Dermis microvascular lymphatic vessel endothelial cell (primary cell): ENCODE measurements around the gene CH25H. TPM values are rescaled to one million over a fixed set of nuclear protein-coding genes. Genes with fewer than 3 reads are reported as not detected.

Source experiments
- DNase-seq, 2 donors: peaks; one replicate each; pipeline versions ENCODE4 v3.0.0 to v3.0.0-alpha.2; 2010; ENCODE audit warnings: low read depth in 2 of 2
- total RNA-seq: library from RNA; depleted of rRNA; stranded (reverse); fragments of >200 nt; gene quantifications from 2 replicates; pipeline ENCODE4 v1.2.1, GENCODE V29; 2014

CH25H gene
- total RNA-seq, 1 donor from 2014 or later = 3.6 TPM

DNA sequence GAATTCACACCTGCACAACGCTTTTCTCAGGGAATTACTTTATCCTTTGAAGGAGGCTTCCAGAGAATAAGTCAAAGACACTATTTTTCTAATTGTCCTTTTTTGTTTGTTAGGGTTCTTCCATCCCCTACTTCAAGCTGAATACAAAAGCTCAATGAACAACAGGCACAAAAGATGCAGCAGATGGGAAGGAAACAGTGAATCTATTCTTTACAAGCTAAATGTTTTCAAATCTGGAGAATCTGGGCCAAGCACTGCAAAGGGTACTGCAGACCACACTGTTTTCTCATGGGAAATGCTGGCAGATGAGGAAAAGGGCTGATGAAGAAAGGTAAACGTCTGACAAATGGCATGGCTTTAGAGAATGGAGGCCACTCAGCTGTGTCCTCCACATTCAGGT lies 25.9 kb upstream of the CH25H start:
- no peak for DNase-seq

DNA sequence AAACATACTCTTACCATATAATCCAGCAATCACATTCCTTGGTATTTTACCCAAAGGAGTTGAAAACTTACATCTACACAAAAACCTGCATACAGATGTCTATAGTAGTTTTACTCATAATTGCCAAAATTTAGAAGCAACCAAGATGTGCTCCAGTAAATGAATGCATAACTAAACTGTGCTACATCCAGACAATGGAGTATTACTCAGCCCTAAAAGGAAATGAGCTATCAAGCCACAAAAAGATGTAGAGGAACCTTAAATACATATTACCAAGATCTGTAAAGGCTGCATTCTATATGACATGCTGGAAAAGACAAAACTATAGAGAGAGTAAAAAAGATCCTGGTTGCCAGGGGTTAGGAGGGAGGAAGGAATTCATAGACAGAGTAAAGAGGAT lies 21.8 kb upstream of the CH25H start:
- no peak for DNase-seq

DNA sequence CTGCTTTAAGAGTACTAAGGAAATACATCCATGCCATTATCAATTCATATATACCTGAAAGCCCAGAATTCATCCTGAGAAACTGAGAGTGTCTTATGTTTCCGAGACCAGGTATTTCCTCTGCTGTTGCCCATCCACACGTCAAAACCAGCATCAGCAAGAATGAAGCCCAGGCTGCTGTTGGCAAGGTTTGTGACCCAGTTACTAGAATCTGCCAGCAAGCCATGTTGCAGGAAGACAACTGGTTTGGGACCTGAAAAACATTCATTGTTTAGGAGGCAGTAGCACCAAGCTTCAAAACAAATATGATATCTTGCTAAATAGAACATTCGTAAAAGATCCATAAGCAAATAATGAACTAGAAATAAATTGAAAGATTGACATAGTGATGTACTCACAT lies 21.0 kb upstream of the CH25H start:
- DNase-seq = no peak

DNA sequence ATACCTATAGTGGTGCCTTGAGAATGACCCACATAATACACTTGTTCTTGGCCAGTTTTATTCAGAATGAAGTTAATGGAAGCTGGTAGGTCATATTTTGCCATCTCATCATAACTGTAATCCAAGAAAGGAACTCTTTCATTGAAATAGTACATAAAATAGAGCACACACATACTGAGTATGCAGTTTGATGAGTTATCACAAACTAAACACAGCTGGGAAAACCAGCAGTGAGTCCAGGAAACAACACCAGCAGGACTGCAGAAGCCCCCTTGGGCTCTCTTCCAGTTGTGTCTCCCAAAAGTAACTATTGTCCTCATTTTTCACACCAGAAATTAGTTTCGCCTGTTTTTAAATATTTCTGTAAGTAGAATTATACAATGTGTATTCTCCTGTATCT lies 19.8 kb upstream of the CH25H start:
- DNase-seq = no peak

DNA sequence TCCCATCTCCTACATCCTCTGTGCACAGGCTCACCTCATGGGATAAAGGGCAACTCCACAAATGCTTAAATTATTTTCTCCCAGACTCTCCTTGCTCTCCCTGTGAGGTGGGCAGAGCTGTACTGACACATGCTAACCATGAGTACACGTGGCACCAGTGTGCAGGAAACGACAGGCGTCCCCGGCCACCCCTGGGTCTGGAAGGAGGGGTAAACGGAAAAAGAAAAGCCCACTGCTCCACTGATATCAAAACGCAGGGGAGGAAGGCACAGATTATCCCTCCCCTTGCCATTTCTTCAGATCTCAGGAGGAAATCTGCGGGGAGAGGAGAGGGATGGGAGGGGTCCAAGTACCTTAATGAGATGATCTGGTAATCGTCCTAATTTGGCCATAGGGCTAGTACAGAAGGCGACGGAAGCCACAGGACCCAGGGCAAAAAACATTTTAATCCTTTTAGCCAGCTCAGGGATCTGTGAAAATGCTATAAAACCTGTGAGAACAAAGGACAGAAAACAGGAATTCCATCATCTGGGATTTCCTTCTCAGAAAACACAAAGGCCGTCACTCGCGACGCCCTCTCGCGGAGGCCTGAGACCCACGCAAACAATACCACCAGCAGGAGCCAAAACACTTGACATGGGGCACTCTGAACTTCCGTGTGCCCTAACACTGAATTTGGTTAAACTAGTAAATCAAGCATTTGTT lies 17.8 kb upstream of the CH25H start:
- peak; percentile 57 to 67 for DNase-seq

DNA sequence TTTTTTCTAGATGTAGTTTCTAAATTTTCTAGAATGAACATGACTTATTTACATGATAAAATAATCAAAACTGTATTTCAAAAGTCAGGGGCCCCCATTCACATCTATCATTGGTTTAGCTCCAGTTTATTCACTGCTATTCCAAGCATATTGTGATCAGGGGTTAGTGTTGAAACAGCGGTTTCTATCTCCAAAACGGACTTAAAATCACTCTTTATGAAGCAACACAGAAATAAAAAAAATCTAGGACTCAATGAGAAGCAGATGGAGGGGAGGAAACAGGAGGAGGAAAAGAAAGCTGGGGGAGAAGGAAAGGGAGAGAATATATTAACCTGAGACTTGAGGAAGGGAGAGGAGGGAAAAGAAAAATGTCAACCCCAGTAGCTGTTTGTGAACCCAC lies 14.8 kb upstream of the CH25H start:
- DNase-seq = no peak

DNA sequence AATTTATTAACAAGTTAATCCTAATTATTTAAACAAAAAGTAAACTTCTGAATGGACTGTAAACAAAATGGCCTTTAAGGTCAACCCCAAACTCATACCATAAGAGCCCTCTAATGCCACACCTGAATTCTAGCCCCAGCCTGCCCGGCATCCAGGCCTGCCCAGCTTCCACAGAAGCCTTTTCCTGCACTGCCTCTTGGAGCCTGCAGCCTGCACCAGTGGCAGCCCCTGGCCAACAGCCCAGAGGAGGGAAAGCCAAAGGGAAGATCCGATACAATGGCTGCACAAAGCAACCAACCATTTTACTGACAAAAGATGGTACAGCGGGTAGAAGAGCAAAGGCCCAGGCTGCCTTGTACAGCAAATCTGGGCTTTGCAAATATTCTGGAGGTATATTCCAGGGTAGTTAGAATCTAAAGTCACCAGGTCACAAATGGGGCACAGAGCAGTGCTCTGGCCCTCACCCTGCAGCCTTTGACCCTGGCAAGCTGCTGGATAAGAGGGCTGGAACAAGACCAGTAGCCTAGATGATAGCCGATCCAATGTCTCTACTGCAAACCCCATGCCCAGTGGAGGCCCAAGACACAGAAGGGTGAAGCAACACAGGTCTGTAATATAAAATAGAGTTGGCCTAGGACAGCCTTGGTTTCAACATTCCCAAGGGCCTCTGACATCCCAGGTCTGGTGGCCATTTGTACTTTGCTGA lies 12.5 kb upstream of the CH25H start:
- DNase-seq = no peak

DNA sequence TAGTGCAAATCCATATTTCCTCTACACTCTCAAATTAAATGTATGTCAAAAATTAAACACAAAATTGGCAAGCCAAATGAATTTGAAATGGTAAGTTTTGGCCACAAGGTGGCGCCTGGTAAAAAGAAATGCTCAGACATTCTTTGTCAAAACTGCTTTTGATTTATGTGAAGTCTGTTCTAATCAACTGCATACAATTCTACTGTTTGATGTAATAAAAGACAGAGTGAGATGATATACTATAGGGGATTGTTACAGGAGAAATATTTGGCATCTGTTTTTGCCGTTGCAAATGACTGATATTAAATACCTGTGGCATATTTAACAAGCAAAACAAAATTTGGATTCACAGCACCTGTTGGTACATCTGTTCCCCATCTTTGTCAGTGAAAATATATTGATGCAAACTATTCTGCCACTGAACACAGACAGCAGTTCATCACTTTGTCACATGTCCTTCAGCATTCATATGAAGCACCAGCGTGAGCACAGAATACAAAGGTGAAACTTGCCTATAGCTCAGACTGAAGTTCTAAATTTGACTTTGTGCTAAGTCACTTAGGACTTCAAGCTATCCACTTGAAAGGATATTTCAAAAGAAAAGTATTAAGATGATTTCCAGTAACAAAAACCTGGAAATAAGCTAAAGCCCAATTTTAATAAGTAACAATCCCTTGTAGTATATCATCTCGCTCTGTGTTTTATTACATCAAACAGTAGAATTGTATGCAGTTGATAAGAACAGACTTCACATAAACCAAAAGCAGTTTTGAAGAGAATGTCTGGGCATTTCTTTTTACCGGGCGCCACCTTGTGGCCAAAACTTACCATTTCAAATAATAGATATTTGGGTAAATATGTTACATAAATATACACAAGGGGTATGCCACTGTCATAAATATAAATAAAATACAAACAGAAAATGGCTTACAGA lies 10.2 kb upstream of the CH25H start:
- DNase-seq = peak; percentile 51 to 69

DNA sequence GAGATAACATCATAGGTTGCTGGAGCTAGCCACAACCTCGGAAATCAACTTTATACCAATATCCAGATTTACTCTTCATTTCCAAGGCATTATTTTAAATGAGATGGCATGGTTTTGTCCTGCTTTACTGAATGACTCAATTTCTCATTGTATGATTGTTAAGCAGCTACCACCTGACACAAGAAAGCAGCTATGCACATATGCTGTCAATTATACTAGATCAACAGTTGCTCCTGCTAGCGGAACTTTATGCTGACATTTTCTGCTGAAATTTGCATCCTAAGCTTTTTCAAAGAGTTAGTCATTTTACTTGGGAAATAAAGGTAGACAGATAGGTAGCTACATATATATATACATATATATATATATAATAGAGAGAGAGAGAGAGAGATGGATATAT lies 8.9 kb upstream of the CH25H start:
- no peak for DNase-seq

DNA sequence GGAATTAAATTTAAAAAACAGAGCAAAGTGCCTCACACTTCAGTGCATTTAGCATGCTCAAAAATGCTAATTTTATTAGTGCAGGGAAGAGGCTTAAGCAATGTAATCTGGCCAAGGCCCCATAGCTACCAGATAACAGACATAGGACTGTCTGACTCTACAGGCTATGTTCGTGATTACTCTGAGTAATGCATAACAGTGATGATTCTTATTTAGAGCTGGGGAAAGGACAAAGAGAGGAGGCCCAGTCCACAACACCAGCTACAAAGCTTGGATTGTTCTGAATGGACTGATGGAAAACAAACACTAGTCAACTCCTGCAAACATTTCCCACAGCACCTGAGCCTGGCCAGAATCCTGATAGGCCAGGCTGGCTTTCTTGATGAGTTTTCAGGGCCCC lies 8.4 kb upstream of the CH25H start:
- no peak for DNase-seq

DNA sequence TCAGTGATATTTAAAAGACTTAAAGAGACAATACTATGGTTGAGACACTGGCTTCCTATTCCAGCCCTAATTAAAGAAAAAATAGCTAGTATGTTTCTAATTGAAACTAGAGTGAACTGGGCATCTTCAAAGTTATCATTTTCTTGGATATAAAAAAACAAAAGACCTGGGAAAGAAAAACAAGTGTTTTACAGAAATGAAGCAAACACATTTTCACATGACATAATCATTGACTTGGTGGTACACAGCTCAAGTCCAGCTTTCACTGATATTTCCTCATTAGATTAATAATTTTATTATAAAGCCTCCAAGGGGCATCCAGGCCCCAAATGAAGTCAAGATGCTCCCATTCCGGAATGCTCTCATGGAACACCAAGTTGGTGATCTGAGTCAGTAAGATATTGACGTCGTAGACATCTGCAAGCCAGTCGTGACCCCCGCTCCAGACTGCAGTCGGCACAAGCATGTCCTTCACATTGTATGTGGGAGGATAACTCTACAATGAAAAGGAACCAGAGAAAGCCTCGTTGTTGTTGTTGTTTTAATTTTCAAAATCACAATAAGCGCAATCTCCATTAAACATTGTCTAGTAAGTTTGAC lies 7.5 kb upstream of the CH25H start:
- no peak for DNase-seq

DNA sequence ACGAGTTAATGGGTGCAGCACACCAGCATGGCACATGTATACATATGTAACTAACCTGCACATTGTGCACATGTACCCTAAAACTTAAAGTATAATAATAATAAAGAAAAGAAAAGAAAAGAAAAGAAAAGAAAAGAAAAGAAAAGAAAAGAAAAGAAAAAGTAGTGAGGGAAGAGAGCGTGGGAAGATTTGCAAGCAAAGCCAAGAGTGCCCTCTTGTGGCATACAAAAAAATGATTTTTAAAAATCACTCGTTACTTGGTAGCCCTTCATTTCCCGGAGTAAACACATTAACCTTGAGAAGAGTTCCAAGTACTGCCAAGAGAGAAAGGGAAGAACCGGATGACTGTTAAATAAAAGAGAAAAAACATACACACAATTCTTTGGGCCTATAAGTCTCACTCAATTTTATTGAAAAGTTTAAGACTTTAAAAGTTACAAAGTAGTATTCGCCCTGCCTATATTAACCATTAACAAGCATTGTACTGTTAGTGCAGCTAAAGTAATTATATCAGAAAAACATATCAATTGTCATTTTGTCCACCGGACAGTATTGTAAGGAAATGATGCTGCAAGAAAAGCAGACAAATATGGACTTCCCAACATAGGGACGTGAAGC lies 6.2 kb upstream of the CH25H start:
- DNase-seq = peak; percentile 39 to 57

DNA sequence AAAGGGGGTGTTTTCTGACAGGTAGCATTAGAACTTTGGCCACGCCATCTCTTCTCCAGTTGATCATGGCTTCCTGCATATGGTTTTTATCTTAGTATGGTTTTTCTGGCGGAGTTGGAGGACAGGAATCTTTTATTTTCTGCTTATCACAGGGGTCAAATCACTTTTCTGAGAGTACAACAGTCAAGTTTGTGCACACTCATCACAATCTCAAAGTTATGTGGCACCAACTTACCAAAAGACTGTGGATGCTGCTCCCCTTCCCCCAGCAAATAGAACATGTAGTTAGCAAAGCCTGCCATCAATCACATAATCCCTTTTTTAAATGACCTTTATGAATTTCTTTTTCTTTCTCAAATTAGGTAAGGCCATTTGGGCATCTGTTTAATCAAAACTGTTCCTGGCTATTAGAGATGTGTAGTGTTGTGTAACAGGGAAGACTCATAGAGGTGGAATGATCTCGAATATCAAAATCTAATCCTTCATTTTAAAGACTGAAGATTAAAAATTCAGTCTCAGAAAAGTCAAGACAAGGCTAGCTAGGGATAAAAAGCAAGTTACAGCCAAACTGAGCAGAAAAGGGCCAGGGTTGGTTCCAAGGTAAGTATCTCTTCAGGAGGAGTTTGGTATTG lies 3.8 kb upstream of the CH25H start:
- DNase-seq = no peak

DNA sequence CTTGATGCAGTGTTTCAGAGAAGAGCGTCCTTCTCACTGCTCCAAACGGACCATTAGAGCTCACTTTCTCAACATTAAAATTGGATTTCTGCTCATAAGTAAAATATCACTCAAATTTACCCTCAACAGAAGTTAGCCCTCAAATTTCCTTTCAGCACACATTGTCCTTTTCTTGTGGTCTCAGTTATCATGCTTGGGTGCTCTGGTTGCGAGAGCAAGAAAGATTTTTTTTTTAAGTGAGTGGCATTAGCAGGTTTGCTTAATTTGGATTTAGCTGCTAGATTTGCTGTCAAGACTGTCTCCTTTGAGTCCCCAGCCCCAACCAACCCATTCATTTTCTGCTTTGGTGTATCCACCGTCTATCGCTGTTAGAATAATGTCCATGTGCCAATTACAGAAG lies 2.6 kb upstream of the CH25H start:
- no peak for DNase-seq

DNA sequence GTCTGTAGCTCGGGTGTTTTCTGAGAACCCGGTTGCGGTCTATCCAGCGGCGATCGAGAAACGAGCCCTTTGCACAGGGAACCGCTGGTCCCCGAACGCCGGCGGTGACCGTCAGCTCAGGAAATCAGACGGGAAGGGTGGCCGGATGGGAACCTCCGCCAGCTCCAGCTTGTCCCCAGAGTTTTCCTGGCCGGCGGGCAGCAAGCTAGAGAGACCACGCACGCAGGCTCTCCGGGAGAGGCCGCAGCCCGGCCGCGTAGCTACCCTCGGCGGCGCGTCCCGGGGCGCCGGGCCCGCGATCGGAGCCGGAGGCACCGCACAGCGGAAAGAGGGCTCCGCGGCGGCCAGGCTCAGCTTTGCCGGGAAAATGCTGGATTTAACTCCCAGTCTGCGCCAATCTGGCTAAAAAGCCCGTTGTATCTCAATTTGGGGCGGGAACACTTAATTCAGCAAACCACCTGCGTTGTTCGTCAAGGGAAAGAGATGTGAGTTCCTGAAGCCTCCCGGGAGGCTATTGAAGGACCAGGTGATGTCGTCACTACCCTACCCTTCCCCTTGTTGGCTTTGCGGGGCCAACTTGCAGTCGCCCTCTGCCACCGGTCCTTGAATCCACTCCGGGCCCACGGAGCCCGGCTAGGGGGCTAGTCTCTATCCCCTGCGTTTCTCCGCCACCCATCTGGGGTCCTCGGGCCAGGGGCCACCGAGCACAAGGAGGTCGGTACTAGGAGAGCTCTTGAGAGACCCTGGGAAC lies 859 bp upstream of the CH25H start:
- DNase-seq = peak; percentile 54

DNA sequence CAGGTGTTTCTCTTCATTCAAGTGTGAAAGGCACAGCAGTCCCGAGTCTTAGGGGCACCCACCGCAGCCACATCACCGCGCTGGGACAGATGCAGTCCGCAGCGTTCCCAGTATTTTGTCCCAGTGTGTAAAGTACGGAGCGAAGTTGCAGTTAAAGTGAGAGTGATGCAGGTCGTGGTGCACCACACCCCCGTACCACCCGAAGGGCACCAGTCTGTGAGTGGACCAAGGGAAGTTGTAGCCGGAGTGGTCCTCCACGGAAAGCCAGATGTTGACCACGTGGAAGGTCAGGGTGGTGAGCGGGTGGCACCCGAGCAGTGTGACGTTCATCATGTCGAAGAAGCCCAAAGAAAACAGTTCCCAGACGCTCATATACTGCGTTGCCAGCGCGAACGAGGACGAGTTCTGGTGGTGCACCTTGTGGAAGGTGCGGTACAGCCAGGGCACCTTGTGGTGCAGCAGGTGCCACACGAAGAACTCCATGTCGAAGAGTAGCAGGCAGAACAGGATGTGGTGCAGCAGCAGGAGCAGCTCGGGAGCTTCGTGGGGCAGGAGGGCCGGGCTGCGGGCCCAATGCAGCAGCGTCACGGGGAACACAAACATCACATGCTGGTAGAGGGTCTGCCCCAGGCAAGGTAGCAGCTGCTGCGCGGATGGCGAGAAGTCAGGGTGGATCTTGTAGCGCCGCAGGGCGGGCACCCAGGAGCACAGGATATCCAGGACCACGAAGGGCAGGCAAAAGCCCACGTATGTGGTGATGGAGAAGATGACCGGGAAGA lies 526 bp downstream of the CH25H start:
- peak in 1 of 2 donors; percentile 44 for DNase-seq

DNA sequence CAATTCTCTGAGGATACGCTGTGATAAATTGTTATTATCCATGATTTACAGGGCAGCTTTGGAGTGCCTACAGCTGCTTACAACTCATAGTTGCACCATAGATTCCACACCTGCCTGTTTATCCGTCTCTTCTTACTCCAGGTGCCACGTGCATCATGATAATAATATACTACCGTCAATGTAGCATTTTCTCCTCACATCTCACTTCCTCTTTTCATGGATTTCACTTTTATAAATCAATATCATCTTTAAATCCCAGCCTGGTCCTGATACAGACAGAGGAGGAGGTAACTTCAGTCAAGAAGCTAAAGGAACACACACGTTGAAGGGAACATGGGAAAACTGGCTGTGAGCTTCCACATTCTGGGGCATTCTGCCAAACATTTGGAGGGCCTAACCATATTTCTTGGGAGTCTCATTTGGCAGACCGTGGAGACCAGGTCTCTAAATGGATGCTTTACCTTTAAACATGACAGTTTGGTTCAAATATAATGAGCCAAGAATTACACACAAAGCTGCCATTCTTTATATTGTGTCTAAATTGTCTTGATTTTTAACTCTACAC lies 2.4 kb downstream of the CH25H start:
- DNase-seq = no peak

DNA sequence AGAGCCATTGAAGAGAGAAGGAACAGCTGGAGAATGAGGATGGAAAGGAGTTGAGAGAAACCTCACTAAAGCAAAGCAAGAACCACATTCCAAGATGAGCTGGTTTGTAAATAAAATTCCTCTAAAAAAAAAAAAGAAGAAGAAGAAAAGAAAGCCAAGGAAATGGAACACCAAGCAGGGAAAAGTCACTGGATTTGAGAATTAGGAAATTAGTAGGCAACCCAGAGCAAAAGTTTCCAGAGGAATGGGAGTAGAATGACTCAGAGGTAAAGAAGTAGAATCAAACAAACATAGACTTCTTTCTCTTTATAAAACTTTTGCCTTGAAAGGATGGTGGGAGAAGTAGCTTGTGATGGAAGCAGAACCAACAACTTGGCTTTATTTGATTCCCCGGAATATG lies 3.9 kb downstream of the CH25H start:
- DNase-seq = no peak

DNA sequence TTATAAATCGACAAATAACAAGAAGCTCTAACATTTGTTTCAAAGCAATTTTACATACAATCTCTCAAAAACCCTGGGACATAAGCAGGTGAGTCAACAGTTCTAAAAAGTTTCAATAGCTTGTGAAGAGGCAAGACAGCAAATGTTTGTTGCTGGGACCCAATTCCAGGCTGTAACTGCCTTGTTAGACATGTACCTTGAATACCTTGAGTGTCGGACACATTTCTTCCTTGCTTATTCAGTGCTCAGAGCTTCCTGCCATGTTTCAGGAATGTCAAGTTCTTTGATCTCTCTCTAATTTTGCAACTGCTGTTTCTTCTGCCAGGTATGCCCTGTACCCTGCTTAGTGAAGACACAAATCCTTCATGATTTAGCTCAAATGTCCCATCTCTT lies 5.1 kb downstream of the CH25H start:
- DNase-seq = no peak
